ENCODE data around the gene CDC42BPB.

GRCh38 chr14:102898298-102898697 lies 159.1 kb downstream of the CDC42BPB start:
- TF ChIP-seq CTCF (IDR thresholded peaks at IDR 0.05) (no peak), POLR2A (IDR thresholded peaks at IDR 0.05) (no peak)
